Stimulated activated CD4-positive, alpha-beta T cell treated with anti-CD3 and anti-CD28 coated beads, Interleukin-1b, Interleukin-23, amount 100 ng/mL, for 48 hours (primary cell): Measurements from ENCODE around the gene DNAJC21.

Experiments
- DNase-seq: peaks from one replicate; pipeline ENCODE4 v3.0.0-alpha.2; 2020

The DNAJC21 gene

GRCh38 chr5:34982823-34983222 lies 53.5 kb downstream of the DNAJC21 start:
- no peak for DNase-seq

GRCh38 chr5:34986965-34987364 lies 57.6 kb downstream of the DNAJC21 start:
- DNase-seq, result no peak

DNA sequence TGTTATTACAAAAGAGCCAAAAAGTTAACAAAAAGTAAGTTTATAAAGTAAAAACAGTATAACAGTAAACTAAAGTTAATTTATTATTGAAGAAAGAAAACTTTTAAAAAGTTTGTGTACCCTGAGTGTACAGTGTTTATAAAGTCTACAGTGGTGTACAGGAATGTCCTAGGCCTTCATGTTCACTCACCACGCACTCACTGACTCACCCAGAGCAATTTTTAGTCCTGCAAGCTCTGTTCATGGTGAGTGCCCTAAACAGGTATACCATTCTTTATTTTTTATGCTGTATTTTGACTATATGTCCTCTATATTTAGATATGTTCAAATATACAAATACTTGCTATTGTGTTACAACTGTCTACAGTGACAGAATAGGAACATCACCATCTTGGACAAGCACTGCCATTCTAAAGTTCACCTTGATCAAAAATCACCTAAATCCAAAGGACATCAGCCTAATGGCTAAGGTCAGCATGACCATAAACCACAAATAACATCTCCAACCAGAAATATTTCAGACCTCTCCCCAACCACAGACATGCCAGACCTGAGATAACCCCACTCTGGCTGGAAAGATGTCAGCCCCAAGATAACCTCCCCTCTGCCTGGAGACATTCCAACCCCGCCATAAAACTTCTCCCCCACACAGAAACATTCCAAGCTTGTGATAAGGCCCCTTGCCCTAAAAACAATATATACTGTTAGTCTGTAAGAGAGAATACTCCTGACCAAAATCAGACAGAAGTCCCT lies 62.3 kb downstream of the DNAJC21 start:
- DNase-seq, result no peak

DNA sequence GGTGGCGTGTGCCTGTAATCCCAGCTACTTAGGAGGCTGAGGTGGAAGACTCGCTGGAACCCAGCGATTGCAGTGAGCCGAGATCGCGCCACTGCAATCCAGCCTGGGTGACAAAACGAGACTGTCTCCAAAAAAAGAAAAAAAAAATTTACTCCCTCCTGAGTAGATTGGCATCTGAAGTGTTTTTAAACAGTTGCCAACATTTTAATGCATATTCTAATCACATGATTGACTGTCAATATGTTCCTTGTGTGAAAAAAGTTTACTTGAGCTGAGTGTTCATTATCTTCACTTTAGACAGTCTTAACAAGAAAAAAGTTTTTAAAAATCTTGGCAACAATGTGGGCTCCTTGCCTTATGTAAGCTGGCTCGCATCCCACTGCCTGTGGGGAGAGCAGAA lies 64.6 kb downstream of the DNAJC21 start:
- no peak for DNase-seq

DNA sequence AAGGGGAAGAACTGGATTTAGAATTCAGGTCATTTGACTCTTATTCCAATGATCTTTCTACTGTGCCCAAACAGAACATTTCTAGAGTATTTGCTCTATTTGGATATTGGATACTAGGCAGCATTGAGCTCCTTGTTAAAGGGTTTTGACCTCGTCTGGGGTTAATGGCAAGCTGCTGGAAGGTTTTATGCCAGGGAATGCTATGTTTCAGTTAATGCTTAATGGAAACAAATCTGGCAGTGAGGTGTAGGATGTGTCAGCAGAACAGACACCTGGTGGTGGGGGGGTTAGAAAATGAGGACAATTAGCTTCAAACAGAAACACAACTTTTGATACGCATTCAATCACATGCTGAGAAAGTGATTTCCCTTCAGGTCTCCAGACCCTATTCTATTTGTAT lies 66.9 kb downstream of the DNAJC21 start:
- DNase-seq, result no peak

- no peak for DNase-seq
These were observed 68.9 kb downstream of the DNAJC21 start for GRCh38 chr5:34998058-34998789.

- no peak for DNase-seq
These were observed 72.5 kb downstream of the DNAJC21 start for GRCh38 chr5:35001842-35002241.

DNA sequence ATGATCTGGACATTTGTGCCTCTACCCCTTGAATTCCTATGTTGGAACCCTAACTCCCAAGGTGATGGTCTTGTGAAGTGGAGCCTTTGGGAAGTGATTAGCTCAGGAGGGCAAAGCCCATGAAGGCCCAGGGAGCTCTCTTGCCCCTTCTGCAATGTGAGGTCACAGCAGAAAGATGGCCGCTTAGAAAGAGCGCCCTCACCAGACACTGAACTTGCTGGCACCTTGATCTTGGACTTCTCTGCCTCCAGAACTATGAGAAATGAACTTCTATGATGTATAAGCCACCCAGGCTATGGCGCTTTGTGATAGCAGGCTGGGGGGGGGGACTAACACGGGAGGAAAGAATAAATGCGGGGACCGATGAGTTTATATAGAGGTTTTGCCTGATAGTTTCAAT lies 73.1 kb downstream of the DNAJC21 start:
- no peak for DNase-seq

- DNase-seq, result peak; percentile 48
These were observed 73.9 kb downstream of the DNAJC21 start for GRCh38 chr5:35003018-35003957.

GRCh38 chr5:35004200-35004599 lies 74.8 kb downstream of the DNAJC21 start:
- no peak for DNase-seq

DNA sequence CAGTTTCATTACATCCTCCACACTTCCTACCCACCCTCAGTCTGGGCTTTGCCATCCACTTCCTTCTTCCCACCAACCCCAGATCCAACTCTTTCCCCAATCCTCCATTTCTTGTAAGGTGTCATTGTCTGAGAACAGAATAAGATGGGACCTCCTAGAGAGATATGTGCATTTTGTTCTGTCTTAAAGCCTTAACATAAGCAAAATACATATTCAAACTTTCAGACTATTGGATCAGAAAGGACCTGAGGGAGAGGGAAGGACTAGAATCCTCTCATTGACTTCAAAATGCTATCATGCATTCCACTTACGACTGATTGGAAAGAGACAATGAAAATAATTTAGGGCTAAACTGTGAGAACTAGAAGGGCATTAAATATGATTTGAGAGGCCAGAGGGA lies 75.4 kb downstream of the DNAJC21 start:
- DNase-seq, result no peak
